Breast epithelium (tissue), 4 donors: ENCODE results near the gene FIBCD1. TPM values are rescaled to one million over a fixed set of nuclear protein-coding genes. Genes with fewer than 3 reads are reported as not detected.

ENCODE experiments used
- DNase-seq, 2 donors: peaks; one replicate each; pipeline ENCODE4 v3.0.0-alpha.2; 2019; ENCODE audit warnings: low spot score in 2 of 2
- H3K27ac ChIP-seq, 2 donors: fragments of 200-600 bp; sonication (generic) in 1 of 2; one replicate each; pipeline ENCODE4 v1.5.1; 2016 to 2019; ENCODE audit warnings: mild to moderate bottlenecking in 1 of 2
- H3K27me3 ChIP-seq, 2 donors: fragments of 200-600 bp; sonication (generic) in 1 of 2; one replicate each; pipeline versions ENCODE4 v1.5.1 to v1.6.0; 2017 to 2019; ENCODE audit warnings: control low read depth in 1 of 2, mild to moderate bottlenecking in 1 of 2
- H3K36me3 ChIP-seq: fragments of 200-600 bp; one replicate; pipeline ENCODE4 v1.5.1; 2019
- H3K4me1 ChIP-seq, 2 donors: fragments of 200-600 bp; sonication (generic); one replicate each; pipeline ENCODE4 v1.5.1; 2016 to 2019; ENCODE audit warnings: control low read depth in 1 of 2
- H3K4me3 ChIP-seq, 3 donors: fragments of 200-600 bp; sonication (generic); 1 replicate in 2 of 3; 2 replicates in 1 of 3; pipeline ENCODE4 v1.5.1; 2016 to 2019; ENCODE audit warnings: mild to moderate bottlenecking in 3 of 3, moderate library complexity in 2 of 3
- H3K9me3 ChIP-seq, 2 donors: fragments of 200-600 bp; sonication (generic) in 1 of 2; one replicate each; pipeline ENCODE4 v1.5.1; 2016 to 2019; ENCODE audit warnings: control low read depth in 1 of 2
- POLR2A ChIP-seq: fragments of 450-650 bp; IDR thresholded peaks from one replicate; pipeline ENCODE4 v1.6.1; 2016; ENCODE audit warnings: antibody characterized with exemption, mild to moderate bottlenecking, moderate library complexity
- POLR2AphosphoS5 ChIP-seq, 3 donors: sonication (generic); formaldehyde crosslinking; IDR thresholded peaks; one replicate each; pipeline ENCODE4 v1.6.1; 2017; ENCODE audit warnings: antibody characterized with exemption in 3 of 3
- intact Hi-C: fragments of 100-400 bp; cut with DNase I; formaldehyde crosslinking; loops from one replicate; pipeline ENCODE4 v1.15.1; 2023; ENCODE audit warnings: low total_unique reads
- total RNA-seq, 3 donors: library from RNA; depleted of rRNA; stranded (reverse); fragments of >200 nt; gene quantifications; one replicate each; pipeline ENCODE4 v1.1.0, GENCODE V29; 2016
- TF ChIP-seq, protein P1 (sequence below), 3 donors: fragments of 450-650 bp; IDR thresholded peaks; one replicate each; pipeline ENCODE4 v1.5.1; 2016 to 2017; ENCODE audit warnings: antibody characterized with exemption in 3 of 3, mild to moderate bottlenecking in 3 of 3, moderate library complexity in 3 of 3

The FIBCD1 gene
- total RNA-seq, 3 donors from 2014 or later: 0.16 to 0.44 TPM; not detected in 1

DNA sequence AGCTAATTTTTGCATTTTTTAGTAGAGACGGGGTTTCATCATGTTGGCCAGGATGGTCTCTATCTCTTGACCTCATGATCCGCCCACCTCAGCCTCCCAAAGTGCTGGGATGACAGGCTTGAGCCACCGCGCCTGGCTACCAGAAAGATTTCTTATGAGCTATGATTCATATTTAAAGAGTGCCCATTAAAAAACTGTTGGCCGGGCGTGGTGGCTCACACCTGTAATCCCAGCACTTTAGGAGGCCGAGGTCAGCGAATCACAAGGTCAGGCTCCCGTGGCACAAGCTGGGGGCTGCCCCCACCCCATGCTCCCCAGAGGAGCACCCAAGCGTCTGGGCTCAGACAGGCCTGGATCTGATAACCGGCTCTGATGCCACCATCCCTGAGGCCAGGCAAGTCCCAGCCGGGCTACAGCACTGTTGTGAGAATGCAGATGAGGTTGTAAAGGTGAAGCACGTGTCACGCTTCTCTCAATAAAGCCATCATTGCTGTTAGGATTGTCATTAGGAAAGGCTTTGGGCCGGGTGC lies 56.3 kb downstream of the FIBCD1 start:
- no peaks in the 10 kb centered on the region for H3K4me1 ChIP-seq
- H3K4me3 ChIP-seq: no peak overlapping the region
- H3K27ac ChIP-seq: no peak overlapping the region
- H3K36me3 ChIP-seq: peaks cover 15% of the 10 kb centered on the region
- intact Hi-C loops: no loop called here
- TF ChIP-seq POLR2AphosphoS5 (IDR thresholded peaks at IDR 0.05): no peak
- no peak for TF ChIP-seq POLR2A
- TF ChIP-seq, protein P1, sequence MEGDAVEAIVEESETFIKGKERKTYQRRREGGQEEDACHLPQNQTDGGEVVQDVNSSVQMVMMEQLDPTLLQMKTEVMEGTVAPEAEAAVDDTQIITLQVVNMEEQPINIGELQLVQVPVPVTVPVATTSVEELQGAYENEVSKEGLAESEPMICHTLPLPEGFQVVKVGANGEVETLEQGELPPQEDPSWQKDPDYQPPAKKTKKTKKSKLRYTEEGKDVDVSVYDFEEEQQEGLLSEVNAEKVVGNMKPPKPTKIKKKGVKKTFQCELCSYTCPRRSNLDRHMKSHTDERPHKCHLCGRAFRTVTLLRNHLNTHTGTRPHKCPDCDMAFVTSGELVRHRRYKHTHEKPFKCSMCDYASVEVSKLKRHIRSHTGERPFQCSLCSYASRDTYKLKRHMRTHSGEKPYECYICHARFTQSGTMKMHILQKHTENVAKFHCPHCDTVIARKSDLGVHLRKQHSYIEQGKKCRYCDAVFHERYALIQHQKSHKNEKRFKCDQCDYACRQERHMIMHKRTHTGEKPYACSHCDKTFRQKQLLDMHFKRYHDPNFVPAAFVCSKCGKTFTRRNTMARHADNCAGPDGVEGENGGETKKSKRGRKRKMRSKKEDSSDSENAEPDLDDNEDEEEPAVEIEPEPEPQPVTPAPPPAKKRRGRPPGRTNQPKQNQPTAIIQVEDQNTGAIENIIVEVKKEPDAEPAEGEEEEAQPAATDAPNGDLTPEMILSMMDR (IDR thresholded peaks at IDR 0.05): no peak
- no peak for DNase-seq
- H3K27me3 ChIP-seq: no peaks in the 10 kb centered on the region
- no peaks in the 10 kb centered on the region for H3K9me3 ChIP-seq

DNA sequence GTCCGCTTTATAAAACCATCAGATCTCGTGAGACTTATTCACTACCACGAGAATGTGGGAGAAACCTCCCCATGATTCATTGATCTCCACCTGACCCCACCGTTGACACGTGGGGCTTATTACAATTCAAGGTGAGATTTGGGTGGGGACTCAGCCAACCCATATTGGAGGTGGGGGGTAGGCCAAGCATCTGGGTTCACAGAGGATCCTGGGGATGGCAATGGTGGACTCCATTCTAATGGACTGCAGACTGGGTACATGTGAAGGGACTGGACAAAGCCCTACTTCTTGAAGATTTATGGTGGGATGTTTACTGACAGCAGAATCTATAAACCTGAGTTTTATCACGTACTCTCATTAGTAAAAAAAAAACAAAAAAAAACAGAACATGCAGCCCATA lies 57.5 kb downstream of the FIBCD1 start:
- intact Hi-C loops: no loop called here
- TF ChIP-seq, protein P1 (IDR thresholded peaks at IDR 0.05): no peak
- DNase-seq: no peak
- Histone ChIP-seq H3K4me3 (no peak overlapping the region), H3K36me3 (peaks cover 9% of the 10 kb centered on the region), H3K9me3 (no peaks in the 10 kb centered on the region), H3K4me1 (no peaks in the 10 kb centered on the region), H3K27ac (no peak overlapping the region), H3K27me3 (no peaks in the 10 kb centered on the region)

DNA sequence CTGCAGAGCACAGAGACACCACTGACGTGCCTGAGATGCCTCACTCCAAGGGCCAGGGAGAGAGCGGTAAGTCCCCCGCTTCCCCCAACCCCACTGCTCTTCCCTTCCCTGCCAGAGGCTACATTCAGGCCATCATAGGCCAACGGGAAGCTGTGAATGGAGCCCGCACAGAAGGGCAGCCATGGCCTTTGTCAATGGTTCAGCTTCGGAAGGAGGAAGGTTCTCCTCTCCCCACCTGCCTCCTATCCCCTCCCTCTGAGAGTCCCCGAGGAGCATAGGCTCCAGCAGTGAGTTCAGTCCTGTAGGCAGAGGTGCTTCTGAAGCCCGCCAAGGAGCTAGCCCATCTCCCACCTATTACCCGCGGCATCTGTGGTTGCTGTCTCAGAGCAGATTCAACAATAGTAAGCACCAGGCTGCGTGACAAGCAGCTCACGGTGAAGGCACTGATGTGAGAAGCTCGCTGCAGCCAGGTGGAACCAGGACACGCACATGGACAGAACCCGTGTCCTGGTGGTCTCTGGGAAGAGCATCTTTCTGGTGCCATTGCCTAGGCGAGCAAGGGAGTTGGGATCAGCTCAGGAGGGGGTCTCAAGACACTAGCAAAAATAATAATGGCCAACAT lies 58.3 kb downstream of the FIBCD1 start:
- Histone ChIP-seq H3K36me3 (peaks cover 9% of the 10 kb centered on the region), H3K4me3 (no peak overlapping the region), H3K4me1 (no peaks in the 10 kb centered on the region), H3K27ac (no peak overlapping the region), H3K27me3 (no peaks in the 10 kb centered on the region), H3K9me3 (no peaks in the 10 kb centered on the region)
- intact Hi-C loops: no loop called here
- TF ChIP-seq, protein P1 (IDR thresholded peaks at IDR 0.05): no peak
- no peak for TF ChIP-seq POLR2AphosphoS5 (IDR thresholded peaks at IDR 0.05)
- no peak for TF ChIP-seq POLR2A
- no peak for DNase-seq

GRCh38 chr9:130879863-130880411 lies 59.1 kb downstream of the FIBCD1 start:
- intact Hi-C loops: no loop called here

GRCh38 chr9:130878295-130878694 lies 60.8 kb downstream of the FIBCD1 start:
- intact Hi-C loops: no loop called here
- H3K4me1 ChIP-seq: no peaks in the 10 kb centered on the region
- H3K4me3 ChIP-seq: no peak overlapping the region
- H3K27ac ChIP-seq: no peak overlapping the region
- H3K36me3 ChIP-seq: peaks cover 8% of the 10 kb centered on the region
- no peaks in the 10 kb centered on the region for H3K27me3 ChIP-seq
- TF ChIP-seq POLR2A (no peak), POLR2AphosphoS5 (IDR thresholded peaks at IDR 0.05) (no peak)
- TF ChIP-seq, protein P1 (IDR thresholded peaks at IDR 0.05): no peak
- H3K9me3 ChIP-seq: no peaks in the 10 kb centered on the region
- no peak for DNase-seq

More at GRCh38 chr9:130879863-130880411, 59.1 kb downstream of the FIBCD1 start:
- DNase-seq: no peak
- Histone ChIP-seq H3K4me3 (no peak overlapping the region), H3K27ac (no peak overlapping the region), H3K36me3 (peaks cover 9% of the 10 kb centered on the region), H3K27me3 (no peaks in the 10 kb centered on the region), H3K9me3 (no peaks in the 10 kb centered on the region), H3K4me1 (no peaks in the 10 kb centered on the region)
- TF ChIP-seq POLR2A: no peak
- TF ChIP-seq, protein P1 (IDR thresholded peaks at IDR 0.05): no peak
- TF ChIP-seq POLR2AphosphoS5 (IDR thresholded peaks at IDR 0.05): no peak
